Measurements from ENCODE around the gene DLG4.

DLG4 gene

GRCh38 chr17:7219812-7220592 lies at the start of gene DLG4, which contains the start of gene ACADVL:
TSS of gene DLG4 (minus strand) at chr17:7219836.
TSS of gene ACADVL (plus strand) at chr17:7219938. CDS start at chr17:7219985, 47 bp downstream.
- TF ChIP-seq CTCF (IDR thresholded peaks at IDR 0.05): no peak
- DNase-seq (ENCODE audit: low spot score): peak; percentile 96
- H3K27ac ChIP-seq: peak within 1 kb of the TSS; percentile 98 to 99
- H3K4me3 ChIP-seq: peak within 1 kb of the TSS; percentile 95

GRCh38 chr17:7266784-7267183 lies 47.1 kb upstream of the DLG4 start:
- Histone ChIP-seq H3K4me3 (no peak overlapping the region), H3K27ac (no peak overlapping the region)
- no peak for TF ChIP-seq CTCF (IDR thresholded peaks at IDR 0.05)
- no peak for DNase-seq (ENCODE audit: low spot score)

GRCh38 chr17:7263801-7264078 lies 44.1 kb upstream of the DLG4 start:
- no peak overlapping the region for H3K27ac ChIP-seq
- peak overlapping the region; percentile 69 for H3K4me3 ChIP-seq
- DNase-seq (ENCODE audit: low spot score): no peak
- no peak for TF ChIP-seq CTCF (IDR thresholded peaks at IDR 0.05)

- H3K4me3 ChIP-seq: peak overlapping the region; percentile 69
- peak overlapping the region in 1 of 2 donors; percentile 26 for H3K27ac ChIP-seq
Measured at GRCh38 chr17:7262935-7263800, 43.5 kb upstream of the DLG4 start.

GRCh38 chr17:7262192-7262934 lies 42.7 kb upstream of the DLG4 start, which contains the start of gene CLDN7:
TSS of gene CLDN7 (minus strand) at chr17:7262478. CDS start at chr17:7262043, 435 bp downstream.
- Histone ChIP-seq H3K4me3 (peak within 1 kb of the TSS; percentile 69), H3K27ac (peak within 1 kb of the TSS in 1 of 2 donors; percentile 26)
- no peak for DNase-seq (ENCODE audit: low spot score)
- TF ChIP-seq CTCF (IDR thresholded peaks at IDR 0.05): no peak

More at GRCh38 chr17:7262935-7263800, 43.5 kb upstream of the DLG4 start:
- TF ChIP-seq CTCF (IDR thresholded peaks at IDR 0.05): no peak
- no peak for DNase-seq (ENCODE audit: low spot score)

- Histone ChIP-seq H3K4me3 (peak overlapping the region; percentile 69), H3K27ac (no peak overlapping the region)
- no peak for TF ChIP-seq CTCF (IDR thresholded peaks at IDR 0.05)
- no peak for DNase-seq (ENCODE audit: low spot score)
Measured at GRCh38 chr17:7261379-7262191, 41.9 kb upstream of the DLG4 start.
